Hepatocyte (in vitro differentiated cells): ENCODE results near the gene TMEM179B. TPM values are rescaled to one million over a fixed set of nuclear protein-coding genes. Genes with fewer than 3 reads are reported as not detected.

Source experiments
- DNase-seq: peaks from one replicate; pipeline ENCODE4 v3.0.0-alpha.2; 2016; ENCODE audit warnings: low spot score
- H2AFZ ChIP-seq: fragments of 200-600 bp; sonication (generic); 2 replicates; pipeline ENCODE4 v1.6.0; 2016; ENCODE audit warnings: antibody characterized with exemption, mild to moderate bottlenecking
- H3K27ac ChIP-seq: fragments of 200-600 bp; sonication (generic); 2 replicates; pipeline ENCODE4 v1.5.1; 2016; ENCODE audit warnings: mild to moderate bottlenecking
- H3K27me3 ChIP-seq: fragments of 200-600 bp; sonication (generic); 2 replicates; pipeline ENCODE4 v1.6.1; 2016
- H3K36me3 ChIP-seq: fragments of 200-600 bp; sonication (generic); replicated peaks from 2 replicates; pipeline ENCODE4 v1.5.1; 2016; ENCODE audit warnings: low read depth; ENCODE audit not compliant: insufficient read depth
- H3K4me1 ChIP-seq: fragments of 200-600 bp; sonication (generic); 2 replicates; pipeline ENCODE4 v1.5.1; 2016; ENCODE audit warnings: mild to moderate bottlenecking, moderate library complexity; ENCODE audit not compliant: insufficient read depth
- H3K4me2 ChIP-seq: fragments of 200-600 bp; sonication (generic); 2 replicates; pipeline ENCODE4 v1.6.0; 2016
- H3K4me3 ChIP-seq: fragments of 200-600 bp; sonication (generic); 2 replicates; pipeline ENCODE4 v1.5.1; 2016; ENCODE audit warnings: mild to moderate bottlenecking
- H3K79me2 ChIP-seq: fragments of 200-600 bp; sonication (generic); 2 replicates; pipeline ENCODE4 v1.6.0; 2017; ENCODE audit warnings: mild to moderate bottlenecking
- H3K9me2 ChIP-seq: fragments of 200-600 bp; sonication (generic); replicated peaks from 2 replicates; pipeline ENCODE4 v1.6.0; 2017; ENCODE audit warnings: mild to moderate bottlenecking; ENCODE audit not compliant: insufficient read depth
- H3K9me3 ChIP-seq: fragments of 200-600 bp; sonication (generic); 2 replicates; pipeline ENCODE4 v1.5.1; 2016; ENCODE audit warnings: low read depth, mild to moderate bottlenecking
- H4K20me1 ChIP-seq: fragments of 200-600 bp; sonication (generic); 2 replicates; pipeline ENCODE4 v1.6.0; 2016; ENCODE audit warnings: mild to moderate bottlenecking; ENCODE audit not compliant: insufficient read depth, poor library complexity, severe bottlenecking
- EZH2 ChIP-seq: fragments of 200-600 bp; sonication (generic); IDR thresholded peaks from 2 replicates; pipeline ENCODE4 v1.6.1; 2016; ENCODE audit warnings: antibody characterized with exemption, mild to moderate bottlenecking, borderline replicate concordance
- EZH2phosphoT487 ChIP-seq: fragments of 200-600 bp; sonication (generic); IDR thresholded peaks from one replicate; pipeline ENCODE4 v1.6.1; 2018; ENCODE audit warnings: antibody characterized with exemption, mild to moderate bottlenecking, low read depth, moderate library complexity; ENCODE audit not compliant: unreplicated experiment, severe bottlenecking
- WGBS: methylation state at CpG from one replicate; pipeline ENCODE4 v1.1.6; 2016; ENCODE audit warnings: low lambda C conversion rate; ENCODE audit errors: missing lambda C conversion rate; 5-methylcytosine and 5-hydroxymethylcytosine counted together
- microRNA-seq: library from miRNA; unstranded; fragments of <30 nt; microRNA quantifications from one replicate; pipeline ENCODE4, GENCODE V29; 2017
- polyA plus RNA-seq: library from polyadenylated mRNA; unstranded; fragments of >200 nt; fragmentation: Nextera tagmentation; extraction: Ambion mirVana; gene quantifications from 2 replicates; pipeline ENCODE4 v1.2.1, GENCODE V29; 2016
- small RNA-seq: library from RNA; depleted of rRNA; stranded (forward); fragments of <200 nt; gene quantifications from one replicate; pipeline ENCODE3, GENCODE V24; 2014
- total RNA-seq: library from RNA; depleted of rRNA; stranded (reverse); fragments of >200 nt; gene quantifications from 2 replicates; pipeline ENCODE4 v1.2.3, GENCODE V29; 2014
- TF ChIP-seq, protein P1 (sequence below): fragments of 200-600 bp; sonication (generic); IDR thresholded peaks from 2 replicates; pipeline ENCODE4 v1.5.1; 2016; ENCODE audit warnings: antibody characterized with exemption, mild to moderate bottlenecking; ENCODE audit not compliant: poor library complexity

The TMEM179B gene
- total and polyA plus RNA-seq, 2 experiments from 2014 or later = 78.0 to 172 TPM

DNA sequence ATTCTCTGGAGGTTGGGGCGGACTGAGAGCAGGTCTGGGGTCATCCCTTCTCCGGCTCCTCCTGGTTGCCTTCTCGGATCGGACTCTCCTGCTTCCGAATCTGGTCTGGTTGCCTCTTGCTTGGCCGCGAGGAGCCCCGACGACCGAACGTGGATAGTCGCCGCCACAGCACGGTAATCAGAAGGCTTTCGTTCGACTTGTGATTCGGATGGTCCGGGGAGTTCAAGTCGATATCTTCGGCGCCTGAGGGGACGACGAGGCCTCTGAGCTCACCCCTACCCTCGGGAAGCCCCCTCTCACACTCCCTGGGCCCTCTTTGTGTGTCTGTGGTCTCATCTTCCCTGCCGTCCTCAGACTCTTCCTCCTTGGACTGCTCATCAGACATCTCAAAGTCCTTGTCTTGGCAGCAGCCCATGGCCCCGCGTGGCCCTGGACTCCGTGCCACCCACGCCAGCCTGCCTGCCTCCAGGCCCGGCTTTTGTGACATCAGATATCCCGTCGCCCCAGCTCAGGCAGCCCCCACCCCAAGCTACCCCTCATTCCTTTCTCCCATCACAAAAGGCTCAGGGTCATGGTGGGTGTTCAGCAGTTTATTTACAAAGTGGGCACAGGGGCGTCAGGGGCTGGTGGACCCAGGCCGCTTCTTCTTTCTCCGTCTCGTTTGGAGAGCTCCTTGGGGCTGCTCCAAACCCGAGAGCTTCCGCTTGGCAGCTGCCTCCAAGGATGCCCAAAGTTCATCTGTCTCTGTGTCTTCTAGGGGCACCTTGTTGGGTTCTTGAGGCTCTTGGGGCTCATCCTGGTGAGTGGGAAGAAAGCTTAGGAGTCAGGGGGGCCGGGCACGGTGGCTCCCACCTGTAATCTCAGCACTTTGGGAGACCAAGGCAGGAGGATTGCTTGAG lies 45.4 kb downstream of the TMEM179B start, which contains the start of gene TEX54:
TEX54 (minus strand) TSS at position 506 of the 899 bp plus-strand sequence.
- peak within 1 kb of the TSS; percentile 61 for H3K4me3 ChIP-seq
- peak; percentile 65 for DNase-seq
- H3K79me2 ChIP-seq = peaks cover 81% of the 10 kb centered on the region

DNA sequence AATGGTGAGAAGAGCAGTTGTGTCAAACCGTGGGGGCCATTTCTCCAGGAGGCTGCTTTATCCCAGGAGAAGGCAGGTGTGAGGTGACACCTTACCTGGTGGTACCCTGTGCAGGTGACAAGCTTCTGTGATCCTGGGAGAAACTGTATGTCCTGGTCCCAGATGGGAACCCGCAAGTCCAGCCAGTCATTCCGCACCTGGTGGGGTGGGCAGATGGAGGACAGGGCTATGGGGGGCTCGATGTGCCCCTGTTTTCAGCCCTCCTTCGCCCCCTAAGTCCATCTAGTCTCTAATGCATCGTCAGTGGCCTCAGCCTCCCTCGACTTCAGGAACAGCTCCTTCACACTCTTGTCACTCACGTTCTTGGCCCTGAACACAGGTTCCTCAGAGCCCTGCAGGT lies 48.1 kb downstream of the TMEM179B start:
- Histone ChIP-seq H3K79me2 (peaks cover 70% of the 10 kb centered on the region), H3K27me3 (no peaks in the 10 kb centered on the region), H4K20me1 (peaks cover 8% of the 10 kb centered on the region), H3K4me1 (peaks cover 12% of the 10 kb centered on the region), H2AFZ (no peak overlapping the region), H3K4me2 (no peak overlapping the region), H3K9me2 (no peaks in the 10 kb centered on the region), H3K27ac (no peak overlapping the region), H3K36me3 (no peaks in the 10 kb centered on the region), H3K9me3 (no peaks in the 10 kb centered on the region), H3K4me3 (no peak overlapping the region)
- TF ChIP-seq EZH2 = no peak
- TF ChIP-seq EZH2phosphoT487 = no peak
- TF ChIP-seq, protein P1, sequence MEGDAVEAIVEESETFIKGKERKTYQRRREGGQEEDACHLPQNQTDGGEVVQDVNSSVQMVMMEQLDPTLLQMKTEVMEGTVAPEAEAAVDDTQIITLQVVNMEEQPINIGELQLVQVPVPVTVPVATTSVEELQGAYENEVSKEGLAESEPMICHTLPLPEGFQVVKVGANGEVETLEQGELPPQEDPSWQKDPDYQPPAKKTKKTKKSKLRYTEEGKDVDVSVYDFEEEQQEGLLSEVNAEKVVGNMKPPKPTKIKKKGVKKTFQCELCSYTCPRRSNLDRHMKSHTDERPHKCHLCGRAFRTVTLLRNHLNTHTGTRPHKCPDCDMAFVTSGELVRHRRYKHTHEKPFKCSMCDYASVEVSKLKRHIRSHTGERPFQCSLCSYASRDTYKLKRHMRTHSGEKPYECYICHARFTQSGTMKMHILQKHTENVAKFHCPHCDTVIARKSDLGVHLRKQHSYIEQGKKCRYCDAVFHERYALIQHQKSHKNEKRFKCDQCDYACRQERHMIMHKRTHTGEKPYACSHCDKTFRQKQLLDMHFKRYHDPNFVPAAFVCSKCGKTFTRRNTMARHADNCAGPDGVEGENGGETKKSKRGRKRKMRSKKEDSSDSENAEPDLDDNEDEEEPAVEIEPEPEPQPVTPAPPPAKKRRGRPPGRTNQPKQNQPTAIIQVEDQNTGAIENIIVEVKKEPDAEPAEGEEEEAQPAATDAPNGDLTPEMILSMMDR = no peak
- WGBS = 92% methylated on average over 8 of the region's 8 CpGs
- DNase-seq = no peak

More for the DNA sequence above, 45.4 kb downstream of the TMEM179B start, which contains the start of gene TEX54:
- TF ChIP-seq EZH2 (no peak), EZH2phosphoT487 (no peak)
- TF ChIP-seq, protein P1 = no peak
- H3K27ac ChIP-seq = peak within 1 kb of the TSS; percentile 95
- peak within 1 kb of the TSS; percentile 89 for H3K4me2 ChIP-seq
- WGBS = 17% methylated on average over 39 of the region's 40 CpGs
- peaks cover 18% of the 10 kb centered on the region for H4K20me1 ChIP-seq
- H3K9me3 ChIP-seq = no peaks in the 10 kb centered on the region
- H3K4me1 ChIP-seq = peaks cover 15% of the 10 kb centered on the region
- H3K9me2 ChIP-seq = no peaks in the 10 kb centered on the region
- no peaks in the 10 kb centered on the region for H3K36me3 ChIP-seq
- H2AFZ ChIP-seq = peak within 1 kb of the TSS; percentile 42
- no peaks in the 10 kb centered on the region for H3K27me3 ChIP-seq

DNA sequence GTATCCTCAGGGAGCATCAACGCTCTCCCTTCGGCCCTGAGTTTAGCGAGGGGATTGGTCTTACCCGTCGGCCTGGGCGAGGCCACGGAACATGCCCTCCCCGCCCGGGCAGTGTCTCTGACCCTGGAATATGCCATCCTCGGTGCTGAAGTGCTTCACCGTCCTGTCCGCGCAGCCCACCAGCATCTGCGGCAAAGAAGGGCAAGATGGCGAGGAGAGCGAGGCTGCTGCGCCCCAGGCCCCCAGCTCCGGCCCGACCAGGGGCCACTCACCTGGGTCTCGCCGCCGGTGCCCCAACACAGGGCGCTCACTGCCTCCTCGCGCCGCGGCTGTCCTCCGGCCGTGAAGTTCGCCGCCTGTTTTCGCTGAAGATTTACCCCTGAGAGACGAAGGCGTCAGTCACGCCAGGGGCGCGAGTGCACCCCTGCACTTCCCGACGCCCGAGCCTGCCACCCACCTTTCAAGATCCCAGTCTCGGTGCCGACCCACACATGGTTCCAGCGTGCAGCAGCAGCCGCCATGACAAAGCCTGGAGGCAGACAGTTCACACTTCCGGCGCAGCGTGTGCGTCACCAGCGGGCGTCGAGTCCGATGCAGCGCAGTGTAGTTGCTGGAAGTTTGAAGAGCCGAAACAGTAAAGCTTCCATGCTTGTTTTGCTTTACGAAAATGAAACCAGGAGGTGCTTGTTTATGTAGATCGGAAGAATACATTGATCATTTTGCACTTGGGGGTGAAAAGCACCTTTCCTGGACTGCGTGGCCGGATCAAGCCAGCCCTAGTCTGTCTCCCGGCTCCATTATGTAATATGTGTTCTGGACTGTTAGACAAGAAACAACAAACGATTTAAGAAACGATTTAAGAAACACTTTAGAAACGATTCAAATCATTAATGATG lies 52.1 kb downstream of the TMEM179B start, which contains the start of gene WDR74:
WDR74 (minus strand) TSS at position 541 of the 896 bp plus-strand sequence; CDS start at position 521, 20 bp downstream.
- Histone ChIP-seq H3K27me3 (no peaks in the 10 kb centered on the region), H3K9me3 (no peaks in the 10 kb centered on the region), H3K9me2 (no peaks in the 10 kb centered on the region), H2AFZ (peak within 1 kb of the TSS; percentile 48), H3K27ac (peak within 1 kb of the TSS; percentile 96), H3K36me3 (no peaks in the 10 kb centered on the region), H3K4me1 (peaks cover 9% of the 10 kb centered on the region), H3K4me3 (peak within 1 kb of the TSS; percentile 84), H3K4me2 (peak within 1 kb of the TSS; percentile 82), H3K79me2 (peaks cover 43% of the 10 kb centered on the region), H4K20me1 (no peaks in the 10 kb centered on the region)
- under 1% methylated on average over 61 of the region's 62 CpGs for WGBS
- peak; percentile 95 for DNase-seq
- TF ChIP-seq EZH2 (no peak), EZH2phosphoT487 (no peak)
- TF ChIP-seq, protein P1 = no peak

Small RNA genes within 50 kb of the gene (microRNA-seq; reads per million reads assigned to microRNA genes)
- gene MIR6514 = 4.5 reads per million, percentile 5 among the genes with 10 or more reads in this experiment
- gene MIR6748 = not detected

Small RNA genes within 50 kb of the gene (small RNA-seq; reads per million reads assigned to genes)
- 0.56 reads per million, percentile 45 among the genes with 10 or more reads in this experiment for gene MIR6514
- not detected for gene RNU6-118P

Other genes starting within 250 kb of the TMEM179B start
Only the 30 nearest of the 31 such genes appear.
- gene EEF1G, start 213.5 kb upstream of the TMEM179B start, total RNA-seq = 1,612 and 1,634 TPM in 2 replicates
- gene EEF1G, start 213.5 kb upstream of the TMEM179B start, polyA plus RNA-seq = 501 and 526 TPM in 2 replicates
- gene TUT1, start 195.9 kb upstream of the TMEM179B start, total RNA-seq = 6.7 and 11.7 TPM in 2 replicates
- 14.2 and 16.5 TPM in 2 replicates for gene TUT1, start 195.9 kb upstream of the TMEM179B start, polyA plus RNA-seq
- 46.8 and 53.1 TPM in 2 replicates for gene MTA2, start 185.5 kb upstream of the TMEM179B start, total RNA-seq
- gene MTA2, start 185.5 kb upstream of the TMEM179B start, polyA plus RNA-seq = 17.1 and 25.6 TPM in 2 replicates
- 18.3 and 21.6 TPM in 2 replicates for gene EML3, start 174.6 kb upstream of the TMEM179B start, total RNA-seq
- 22.6 and 51.0 TPM in 2 replicates for gene EML3, start 174.6 kb upstream of the TMEM179B start, polyA plus RNA-seq
- gene ROM1, start 174.1 kb upstream of the TMEM179B start, total RNA-seq = 1.5 and 1.9 TPM in 2 replicates
- gene ROM1, start 174.1 kb upstream of the TMEM179B start, polyA plus RNA-seq = 2.1 and 3.2 TPM in 2 replicates
- gene B3GAT3, start 165.4 kb upstream of the TMEM179B start, total RNA-seq = 32.3 and 34.4 TPM in 2 replicates
- gene B3GAT3, start 165.4 kb upstream of the TMEM179B start, polyA plus RNA-seq = 59.6 and 61.4 TPM in 2 replicates
- gene GANAB, start 140.8 kb upstream of the TMEM179B start, total RNA-seq = 251 and 254 TPM in 2 replicates
- gene GANAB, start 140.8 kb upstream of the TMEM179B start, polyA plus RNA-seq = 212 and 232 TPM in 2 replicates
- 12.6 and 18.7 TPM in 2 replicates for gene INTS5, start 134.1 kb upstream of the TMEM179B start, total RNA-seq
- gene INTS5, start 134.1 kb upstream of the TMEM179B start, polyA plus RNA-seq = 19.1 and 21.1 TPM in 2 replicates
- gene C11orf98, start 122.2 kb upstream of the TMEM179B start, total RNA-seq = 63.7 and 80.4 TPM in 2 replicates
- 116 and 133 TPM in 2 replicates for gene C11orf98, start 122.2 kb upstream of the TMEM179B start, polyA plus RNA-seq
- 10.0 and 22.5 TPM in 2 replicates for gene CSKMT, start 122.1 kb upstream of the TMEM179B start, total RNA-seq
- 5.7 and 7.1 TPM in 2 replicates for gene CSKMT, start 122.1 kb upstream of the TMEM179B start, polyA plus RNA-seq
- gene UQCC3, start 115.7 kb upstream of the TMEM179B start, total RNA-seq = 8.9 and 11.1 TPM in 2 replicates
- 17.0 and 19.0 TPM in 2 replicates for gene UQCC3, start 115.7 kb upstream of the TMEM179B start, polyA plus RNA-seq
- gene LBHD1, start 115.1 kb upstream of the TMEM179B start, total RNA-seq = 5.4 and 11.2 TPM in 2 replicates
- gene LBHD1, start 115.1 kb upstream of the TMEM179B start, polyA plus RNA-seq = 6.5 and 6.7 TPM in 2 replicates
- gene UBXN1, start 108.3 kb upstream of the TMEM179B start, total RNA-seq = 73.0 and 74.1 TPM in 2 replicates
- gene UBXN1, start 108.3 kb upstream of the TMEM179B start, polyA plus RNA-seq = 73.2 and 73.8 TPM in 2 replicates
- 0.40 and 1.1 TPM in 2 replicates for gene LRRN4CL, start 97.9 kb upstream of the TMEM179B start, total RNA-seq
- 0.15 and 0.41 TPM in 2 replicates for gene LRRN4CL, start 97.9 kb upstream of the TMEM179B start, polyA plus RNA-seq
- 39.3 and 49.2 TPM in 2 replicates for gene BSCL2, start 80.0 kb upstream of the TMEM179B start, total RNA-seq
- gene BSCL2, start 80.0 kb upstream of the TMEM179B start, polyA plus RNA-seq = 78.7 and 81.0 TPM in 2 replicates
- 0.23 and 0.24 TPM in 2 replicates for gene GNG3, start 79.7 kb upstream of the TMEM179B start, total RNA-seq
- 0.41 and 1.2 TPM in 2 replicates for gene GNG3, start 79.7 kb upstream of the TMEM179B start, polyA plus RNA-seq
- 14.0 and 15.4 TPM in 2 replicates for gene HNRNPUL2, start 59.9 kb upstream of the TMEM179B start, total RNA-seq
- gene HNRNPUL2, start 59.9 kb upstream of the TMEM179B start, polyA plus RNA-seq = 2.3 and 3.7 TPM in 2 replicates
- 26.3 and 35.0 TPM in 2 replicates for gene TTC9C, start 58.9 kb upstream of the TMEM179B start, total RNA-seq
- gene TTC9C, start 58.9 kb upstream of the TMEM179B start, polyA plus RNA-seq = 35.4 and 39.9 TPM in 2 replicates
- gene ZBTB3, start 33.2 kb upstream of the TMEM179B start, total RNA-seq = 7.0 and 11.0 TPM in 2 replicates
- 4.0 and 4.3 TPM in 2 replicates for gene ZBTB3, start 33.2 kb upstream of the TMEM179B start, polyA plus RNA-seq
- gene POLR2G, start 25.8 kb upstream of the TMEM179B start, total RNA-seq = 96.5 and 110 TPM in 2 replicates
- gene POLR2G, start 25.8 kb upstream of the TMEM179B start, polyA plus RNA-seq = 171 and 195 TPM in 2 replicates
- 20.5 and 23.2 TPM in 2 replicates for gene TAF6L, start 16.0 kb upstream of the TMEM179B start, total RNA-seq
- 35.9 and 36.0 TPM in 2 replicates for gene TAF6L, start 16.0 kb upstream of the TMEM179B start, polyA plus RNA-seq
- gene TMEM223, start 4.6 kb downstream of the TMEM179B start, total RNA-seq = 28.4 and 31.9 TPM in 2 replicates
- gene TMEM223, start 4.6 kb downstream of the TMEM179B start, polyA plus RNA-seq = 30.3 and 36.1 TPM in 2 replicates
- 37.2 and 37.6 TPM in 2 replicates for gene NXF1, start 18.0 kb downstream of the TMEM179B start, total RNA-seq
- gene NXF1, start 18.0 kb downstream of the TMEM179B start, polyA plus RNA-seq = 71.9 and 91.4 TPM in 2 replicates
- 35.4 and 37.3 TPM in 2 replicates for gene STX5, start 44.6 kb downstream of the TMEM179B start, total RNA-seq
- gene STX5, start 44.6 kb downstream of the TMEM179B start, polyA plus RNA-seq = 49.7 and 50.4 TPM in 2 replicates
- gene TEX54, start 45.4 kb downstream of the TMEM179B start, total RNA-seq = not detected in 2 replicates
- 1.8 and 3.5 TPM in 2 replicates for gene TEX54, start 45.4 kb downstream of the TMEM179B start, polyA plus RNA-seq
- gene WDR74, start 52.2 kb downstream of the TMEM179B start, total RNA-seq = 28.0 and 30.9 TPM in 2 replicates
- gene WDR74, start 52.2 kb downstream of the TMEM179B start, polyA plus RNA-seq = 28.9 and 34.1 TPM in 2 replicates
- gene SLC3A2, start 93.5 kb downstream of the TMEM179B start, total RNA-seq = 335 and 573 TPM in 2 replicates
- 456 and 476 TPM in 2 replicates for gene SLC3A2, start 93.5 kb downstream of the TMEM179B start, polyA plus RNA-seq
- not detected in 2 replicates for gene CHRM1, start 134.0 kb downstream of the TMEM179B start, total RNA-seq
- gene CHRM1, start 134.0 kb downstream of the TMEM179B start, polyA plus RNA-seq = not detected in 2 replicates
- not detected in 2 replicates for gene SLC22A6, start 197.6 kb downstream of the TMEM179B start, total RNA-seq
- 0.46 TPM in 1 of 2 replicates, not detected in the other for gene SLC22A6, start 197.6 kb downstream of the TMEM179B start, polyA plus RNA-seq
- not detected in 2 replicates for gene SLC22A8, start 228.4 kb downstream of the TMEM179B start, total RNA-seq
- 0.41 TPM in 1 of 2 replicates, not detected in the other for gene SLC22A8, start 228.4 kb downstream of the TMEM179B start, polyA plus RNA-seq